A549 (cell line): ENCODE results near the gene SLC25A41. TPM values are rescaled to one million over a fixed set of nuclear protein-coding genes. Genes with fewer than 3 reads are reported as not detected.

Experiments
- ATAC-seq, 2 experiments: fragments of 200-7000 bp in 1 of 2; fragments of >200 bp in 1 of 2; cut with Nextera tagmentation in 1 of 2; cut with Tn5 transposase in 1 of 2; 3 replicates each; pipeline versions ENCODE4 v1.8.0 to v1.9.1; 2018 to 2020; ENCODE audit warnings: mild to moderate bottlenecking in 1 of 2, moderate library complexity in 1 of 2
- CTCF ChIA-PET: fragments of 300-600 bp; sonication (Branson Sonifier 250); formaldehyde crosslinking; extraction: SDS; loops from one replicate; lab custom pipeline; 2021; ENCODE audit warnings: antibody characterized with exemption, inconsistent platforms; lab: Yijun Ruan, JAX
- POLR2A ChIA-PET: fragments of 350-600 bp; formaldehyde crosslinking; extraction: SDS; loops from one replicate; lab custom pipeline; 2021; ENCODE audit warnings: antibody characterized with exemption, inconsistent platforms; lab: Yijun Ruan, JAX
- DNase-seq, 2 experiments: peaks; one replicate each; pipeline versions ENCODE4 v3.0.0 to v3.0.0-alpha.2; 2011 to 2016; ENCODE audit warnings: low read depth in 1 of 2, low spot score in 1 of 2
- FAIRE-seq: peaks from 2 replicates; lab custom pipeline; 2011; peaks lifted over from hg19 to GRCh38; lab: Jason Lieb, UNC
- H3K27ac ChIP-seq, 2 experiments: fragments of >200 bp; sonication (Bioruptor Twin); formaldehyde crosslinking; 3 replicates each; pipeline ENCODE4 v1.5.1; 2016 to 2017
- H3K4me1 ChIP-seq: fragments of >200 bp; sonication (Bioruptor Twin); formaldehyde crosslinking; 3 replicates; pipeline ENCODE4 v1.6.1; 2016
- H3K4me2 ChIP-seq: fragments of >200 bp; sonication (Bioruptor Twin); formaldehyde crosslinking; 3 replicates; pipeline ENCODE4 v1.6.1; 2016
- H3K4me3 ChIP-seq: fragments of >200 bp; sonication (Bioruptor Twin); formaldehyde crosslinking; 3 replicates; pipeline ENCODE4 v1.5.1; 2016
- H3K9me3 ChIP-seq: fragments of >200 bp; sonication (Bioruptor Twin); formaldehyde crosslinking; 3 replicates; pipeline ENCODE4 v1.6.1; 2016
- EP300 ChIP-seq, 2 experiments: fragments of >200 bp; sonication (Bioruptor Twin); formaldehyde crosslinking; IDR thresholded peaks; 2 replicates in 1 of 2; 3 replicates in 1 of 2; pipeline ENCODE4 v1.6.1; 2016 to 2017
- FOXS1 ChIP-seq: fragments of 250-450 bp; sonication (Bioruptor Pico); IDR thresholded peaks from 2 replicates; pipeline ENCODE4 v1.5.0; 2020; ENCODE audit warnings: mild to moderate bottlenecking, moderate library complexity
- JUNB ChIP-seq: fragments of >200 bp; sonication (Bioruptor Twin); formaldehyde crosslinking; IDR thresholded peaks from 2 replicates; pipeline ENCODE4 v1.6.1; 2016
- KDM1A ChIP-seq: fragments of 200-600 bp; sonication (generic); IDR thresholded peaks from 2 replicates; pipeline ENCODE4 v1.6.1; 2016; ENCODE audit warnings: low read depth, mild to moderate bottlenecking
- NPAS2 ChIP-seq: fragments of 250-450 bp; sonication (Bioruptor Pico); IDR thresholded peaks from 2 replicates; pipeline ENCODE4 v1.8.0; 2022; ENCODE audit warnings: mild to moderate bottlenecking, moderate library complexity, borderline replicate concordance
- NR3C1 ChIP-seq: fragments of >200 bp; sonication (Bioruptor Twin); formaldehyde crosslinking; IDR thresholded peaks from 3 replicates; pipeline ENCODE4 v1.6.1; 2017
- RAD21 ChIP-seq, 2 experiments: fragments of >200 bp in 1 of 2; sonication (Bioruptor Twin) in 1 of 2; formaldehyde crosslinking in 1 of 2; IDR thresholded peaks in 1 of 2; conservative IDR thresholded peaks in 1 of 2; 2 replicates in 1 of 2; 3 replicates in 1 of 2; pipeline ENCODE4 v1.6.1; 2012 to 2018; ENCODE audit warnings: inconsistent platforms in 1 of 2
- TFCP2L1 ChIP-seq: fragments of 250-450 bp; sonication (Bioruptor Pico); IDR thresholded peaks from 2 replicates; pipeline ENCODE4 v1.5.0; 2021; ENCODE audit warnings: mild to moderate bottlenecking
- WGBS: methylation state at CpG from one replicate; pipeline ENCODE4 v1.1.6; 2017; ENCODE audit errors: missing lambda C conversion rate; 5-methylcytosine and 5-hydroxymethylcytosine counted together
- polyA plus RNA-seq, 4 experiments: library from polyadenylated mRNA; depleted of rRNA in 3 of 4; stranded (reverse); fragments of >200 nt; fragmentation: RNase III in 1 of 4; extraction: RNeasy Plus Mini Kit Qiagen cat#74134 plus additional on column Dnase treatment in 1 of 4; gene quantifications; 2 replicates in 3 of 4; 3 replicates in 1 of 4; pipeline ENCODE4 v1.2.3, GENCODE V29; 2011 to 2017
- small RNA-seq, 6 experiments: library from RNA; depleted of rRNA; stranded (forward); fragments of <200 nt; gene quantifications; one replicate each; pipeline ENCODE3, GENCODE V24; 2012
- TF ChIP-seq, protein P1 (sequence below): fragments of 150-350 bp; IDR thresholded peaks from 2 replicates; pipeline ENCODE4 v1.6.1; 2014; ENCODE audit warnings: low read depth, mild to moderate bottlenecking, low read length
- TF ChIP-seq, protein P2 (sequence below): fragments of >200 bp; sonication (Bioruptor Twin); formaldehyde crosslinking; IDR thresholded peaks from 3 replicates; pipeline ENCODE4 v1.5.1; 2016
- TF ChIP-seq, protein P3 (sequence below): fragments of 200-600 bp; sonication (generic); IDR thresholded peaks from 2 replicates; pipeline ENCODE4 v1.6.1; 2016; ENCODE audit warnings: antibody characterized with exemption, mild to moderate bottlenecking, moderate library complexity
- TF ChIP-seq, protein P4 (sequence below): IDR thresholded peaks from 2 replicates; pipeline ENCODE4 v1.6.1; 2012; ENCODE audit warnings: low read depth, borderline replicate concordance

SLC25A41 gene
- polyA plus RNA-seq, 2 of the 4 experiments (the other 2 are of a cell fraction) = 0.09 to 0.26 TPM

DNA sequence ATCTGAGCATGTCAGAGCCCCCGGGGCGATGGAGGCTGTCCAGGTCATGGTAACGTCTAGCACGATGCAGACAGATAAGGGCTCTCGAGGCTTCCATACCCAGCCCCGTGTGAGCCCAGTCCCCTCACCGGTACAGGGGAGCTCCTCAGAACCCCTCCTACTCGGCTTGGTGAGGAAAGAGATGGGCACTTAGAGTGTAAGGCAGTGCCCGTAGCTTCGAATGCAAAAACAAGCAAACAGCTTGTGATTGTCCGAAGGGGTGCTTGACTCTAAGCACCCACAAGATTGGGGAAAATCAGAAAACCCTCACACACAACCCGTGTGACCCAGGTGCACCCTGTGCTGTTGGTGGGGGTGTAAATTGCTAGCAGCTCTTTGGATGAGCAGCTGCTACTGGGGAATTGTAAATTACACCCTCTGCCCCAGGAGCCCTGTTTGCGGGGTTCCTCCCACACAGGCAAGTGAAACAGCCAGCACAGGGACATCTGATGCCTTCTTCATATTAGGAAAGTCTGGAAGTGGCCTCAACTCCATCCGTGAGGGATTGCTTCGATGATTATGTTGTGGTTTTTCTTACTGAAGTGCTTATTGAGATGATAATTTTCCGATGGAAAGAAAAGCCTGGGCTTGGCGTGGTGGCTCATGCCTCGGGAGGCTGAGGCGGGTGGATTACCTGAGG lies 56.9 kb downstream of the SLC25A41 start:
- no peak overlapping the region for H3K4me3 ChIP-seq
- no peaks in the 10 kb centered on the region for H3K9me3 ChIP-seq
- WGBS = 70% methylated on average over 12 of the region's 19 CpGs
- H3K27ac ChIP-seq = no peak overlapping the region
- H3K4me2 ChIP-seq = no peak overlapping the region
- peaks cover 7% of the 10 kb centered on the region; the same call in 2 of the 3 replicates for H3K4me1 ChIP-seq
- no peak for DNase-seq
- ATAC-seq = no peak
- TF ChIP-seq FOXS1 (CRISPR knock-in tag) = no peak
- no peak for TF ChIP-seq KDM1A
- no peak for TF ChIP-seq NR3C1
- TF ChIP-seq TFCP2L1 (CRISPR knock-in tag) = no peak
- TF ChIP-seq RAD21 (conservative IDR thresholded peaks at IDR 0.05 in 1 of 2, IDR thresholded peaks at IDR 0.05 in 1 of 2) = no peak
- TF ChIP-seq, protein P1, sequence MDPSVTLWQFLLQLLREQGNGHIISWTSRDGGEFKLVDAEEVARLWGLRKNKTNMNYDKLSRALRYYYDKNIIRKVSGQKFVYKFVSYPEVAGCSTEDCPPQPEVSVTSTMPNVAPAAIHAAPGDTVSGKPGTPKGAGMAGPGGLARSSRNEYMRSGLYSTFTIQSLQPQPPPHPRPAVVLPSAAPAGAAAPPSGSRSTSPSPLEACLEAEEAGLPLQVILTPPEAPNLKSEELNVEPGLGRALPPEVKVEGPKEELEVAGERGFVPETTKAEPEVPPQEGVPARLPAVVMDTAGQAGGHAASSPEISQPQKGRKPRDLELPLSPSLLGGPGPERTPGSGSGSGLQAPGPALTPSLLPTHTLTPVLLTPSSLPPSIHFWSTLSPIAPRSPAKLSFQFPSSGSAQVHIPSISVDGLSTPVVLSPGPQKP = no peak
- TF ChIP-seq, protein P2, sequence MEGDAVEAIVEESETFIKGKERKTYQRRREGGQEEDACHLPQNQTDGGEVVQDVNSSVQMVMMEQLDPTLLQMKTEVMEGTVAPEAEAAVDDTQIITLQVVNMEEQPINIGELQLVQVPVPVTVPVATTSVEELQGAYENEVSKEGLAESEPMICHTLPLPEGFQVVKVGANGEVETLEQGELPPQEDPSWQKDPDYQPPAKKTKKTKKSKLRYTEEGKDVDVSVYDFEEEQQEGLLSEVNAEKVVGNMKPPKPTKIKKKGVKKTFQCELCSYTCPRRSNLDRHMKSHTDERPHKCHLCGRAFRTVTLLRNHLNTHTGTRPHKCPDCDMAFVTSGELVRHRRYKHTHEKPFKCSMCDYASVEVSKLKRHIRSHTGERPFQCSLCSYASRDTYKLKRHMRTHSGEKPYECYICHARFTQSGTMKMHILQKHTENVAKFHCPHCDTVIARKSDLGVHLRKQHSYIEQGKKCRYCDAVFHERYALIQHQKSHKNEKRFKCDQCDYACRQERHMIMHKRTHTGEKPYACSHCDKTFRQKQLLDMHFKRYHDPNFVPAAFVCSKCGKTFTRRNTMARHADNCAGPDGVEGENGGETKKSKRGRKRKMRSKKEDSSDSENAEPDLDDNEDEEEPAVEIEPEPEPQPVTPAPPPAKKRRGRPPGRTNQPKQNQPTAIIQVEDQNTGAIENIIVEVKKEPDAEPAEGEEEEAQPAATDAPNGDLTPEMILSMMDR = no peak
- no peak for TF ChIP-seq NPAS2 (CRISPR knock-in tag)
- TF ChIP-seq JUNB = no peak
- no peak for TF ChIP-seq EP300 (IDR thresholded peaks at IDR 0.05)
- TF ChIP-seq, protein P3, sequence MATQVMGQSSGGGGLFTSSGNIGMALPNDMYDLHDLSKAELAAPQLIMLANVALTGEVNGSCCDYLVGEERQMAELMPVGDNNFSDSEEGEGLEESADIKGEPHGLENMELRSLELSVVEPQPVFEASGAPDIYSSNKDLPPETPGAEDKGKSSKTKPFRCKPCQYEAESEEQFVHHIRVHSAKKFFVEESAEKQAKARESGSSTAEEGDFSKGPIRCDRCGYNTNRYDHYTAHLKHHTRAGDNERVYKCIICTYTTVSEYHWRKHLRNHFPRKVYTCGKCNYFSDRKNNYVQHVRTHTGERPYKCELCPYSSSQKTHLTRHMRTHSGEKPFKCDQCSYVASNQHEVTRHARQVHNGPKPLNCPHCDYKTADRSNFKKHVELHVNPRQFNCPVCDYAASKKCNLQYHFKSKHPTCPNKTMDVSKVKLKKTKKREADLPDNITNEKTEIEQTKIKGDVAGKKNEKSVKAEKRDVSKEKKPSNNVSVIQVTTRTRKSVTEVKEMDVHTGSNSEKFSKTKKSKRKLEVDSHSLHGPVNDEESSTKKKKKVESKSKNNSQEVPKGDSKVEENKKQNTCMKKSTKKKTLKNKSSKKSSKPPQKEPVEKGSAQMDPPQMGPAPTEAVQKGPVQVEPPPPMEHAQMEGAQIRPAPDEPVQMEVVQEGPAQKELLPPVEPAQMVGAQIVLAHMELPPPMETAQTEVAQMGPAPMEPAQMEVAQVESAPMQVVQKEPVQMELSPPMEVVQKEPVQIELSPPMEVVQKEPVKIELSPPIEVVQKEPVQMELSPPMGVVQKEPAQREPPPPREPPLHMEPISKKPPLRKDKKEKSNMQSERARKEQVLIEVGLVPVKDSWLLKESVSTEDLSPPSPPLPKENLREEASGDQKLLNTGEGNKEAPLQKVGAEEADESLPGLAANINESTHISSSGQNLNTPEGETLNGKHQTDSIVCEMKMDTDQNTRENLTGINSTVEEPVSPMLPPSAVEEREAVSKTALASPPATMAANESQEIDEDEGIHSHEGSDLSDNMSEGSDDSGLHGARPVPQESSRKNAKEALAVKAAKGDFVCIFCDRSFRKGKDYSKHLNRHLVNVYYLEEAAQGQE = no peak
- TF ChIP-seq, protein P4, sequence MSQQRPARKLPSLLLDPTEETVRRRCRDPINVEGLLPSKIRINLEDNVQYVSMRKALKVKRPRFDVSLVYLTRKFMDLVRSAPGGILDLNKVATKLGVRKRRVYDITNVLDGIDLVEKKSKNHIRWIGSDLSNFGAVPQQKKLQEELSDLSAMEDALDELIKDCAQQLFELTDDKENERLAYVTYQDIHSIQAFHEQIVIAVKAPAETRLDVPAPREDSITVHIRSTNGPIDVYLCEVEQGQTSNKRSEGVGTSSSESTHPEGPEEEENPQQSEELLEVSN = no peak
- TF ChIP-seq, all 56 proteins: peak for 0
- no peak for FAIRE-seq
- CTCF ChIA-PET = no interaction called here
- POLR2A ChIA-PET = no interaction called here

Small RNAs within 50 kb of the gene (small RNA-seq; reads per million reads assigned to genes)
- gene MIR6790 = 0 to 0.39 (median 0) reads per million in 6 experiments
- gene MIR6885 = 0 reads per million in 6 experiments

Other genes with a start within 250 kb of the SLC25A41 start
- 6.3 and 7.4 TPM in 2 replicates for gene MLLT1, start 153.8 kb downstream of the SLC25A41 start, polyA plus RNA-seq (2011; rRNA removed)
- 14.6 to 18.6 TPM (median 17.5 TPM) in 3 replicates for gene MLLT1, start 153.8 kb downstream of the SLC25A41 start, polyA plus RNA-seq (2017; fragmentation: RNase III; extraction: RNeasy Plus Mini Kit Qiagen cat#74134 plus additional on column Dnase treatment)
- gene ACER1, start 100.2 kb downstream of the SLC25A41 start, polyA plus RNA-seq (2011; rRNA removed) = not detected in 2 replicates
- gene ACER1, start 100.2 kb downstream of the SLC25A41 start, polyA plus RNA-seq (2017; fragmentation: RNase III; extraction: RNeasy Plus Mini Kit Qiagen cat#74134 plus additional on column Dnase treatment) = not detected in 3 replicates
- gene CLPP, start 72.2 kb downstream of the SLC25A41 start, polyA plus RNA-seq (2011; rRNA removed) = 28.2 and 35.2 TPM in 2 replicates
- 45.2 to 51.8 TPM (median 49.9 TPM) in 3 replicates for gene CLPP, start 72.2 kb downstream of the SLC25A41 start, polyA plus RNA-seq (2017; fragmentation: RNase III; extraction: RNeasy Plus Mini Kit Qiagen cat#74134 plus additional on column Dnase treatment)
- gene ALKBH7, start 61.0 kb downstream of the SLC25A41 start, polyA plus RNA-seq (2011; rRNA removed) = 9.9 and 10.2 TPM in 2 replicates
- 14.9 to 18.1 TPM (median 18.1 TPM) in 3 replicates for gene ALKBH7, start 61.0 kb downstream of the SLC25A41 start, polyA plus RNA-seq (2017; fragmentation: RNase III; extraction: RNeasy Plus Mini Kit Qiagen cat#74134 plus additional on column Dnase treatment)
- 0.34 and 0.62 TPM in 2 replicates for gene PSPN, start 57.8 kb downstream of the SLC25A41 start, polyA plus RNA-seq (2011; rRNA removed)
- 0.71 to 0.75 TPM (median 0.71 TPM) in 3 replicates for gene PSPN, start 57.8 kb downstream of the SLC25A41 start, polyA plus RNA-seq (2017; fragmentation: RNase III; extraction: RNeasy Plus Mini Kit Qiagen cat#74134 plus additional on column Dnase treatment)
- 32.1 and 39.0 TPM in 2 replicates for gene GTF2F1, start 40.6 kb downstream of the SLC25A41 start, polyA plus RNA-seq (2011; rRNA removed)
- 75.0 to 76.8 TPM (median 75.3 TPM) in 3 replicates for gene GTF2F1, start 40.6 kb downstream of the SLC25A41 start, polyA plus RNA-seq (2017; fragmentation: RNase III; extraction: RNeasy Plus Mini Kit Qiagen cat#74134 plus additional on column Dnase treatment)
- 45.6 and 54.3 TPM in 2 replicates for gene KHSRP, start 9.0 kb downstream of the SLC25A41 start, polyA plus RNA-seq (2011; rRNA removed)
- 177 to 192 TPM (median 183 TPM) in 3 replicates for gene KHSRP, start 9.0 kb downstream of the SLC25A41 start, polyA plus RNA-seq (2017; fragmentation: RNase III; extraction: RNeasy Plus Mini Kit Qiagen cat#74134 plus additional on column Dnase treatment)
- 3.3 and 7.3 TPM in 2 replicates for gene SLC25A23, start 26.0 kb upstream of the SLC25A41 start, polyA plus RNA-seq (2011; rRNA removed)
- gene SLC25A23, start 26.0 kb upstream of the SLC25A41 start, polyA plus RNA-seq (2017; fragmentation: RNase III; extraction: RNeasy Plus Mini Kit Qiagen cat#74134 plus additional on column Dnase treatment) = 15.5 to 18.6 TPM (median 18.2 TPM) in 3 replicates
- gene CRB3, start 30.5 kb upstream of the SLC25A41 start, polyA plus RNA-seq (2011; rRNA removed) = 1.9 TPM in 2 replicates
- 4.2 to 5.7 TPM (median 4.5 TPM) in 3 replicates for gene CRB3, start 30.5 kb upstream of the SLC25A41 start, polyA plus RNA-seq (2017; fragmentation: RNase III; extraction: RNeasy Plus Mini Kit Qiagen cat#74134 plus additional on column Dnase treatment)
- gene DENND1C, start 48.0 kb upstream of the SLC25A41 start, polyA plus RNA-seq (2011; rRNA removed) = 0.26 and 0.30 TPM in 2 replicates
- gene DENND1C, start 48.0 kb upstream of the SLC25A41 start, polyA plus RNA-seq (2017; fragmentation: RNase III; extraction: RNeasy Plus Mini Kit Qiagen cat#74134 plus additional on column Dnase treatment) = 0.22 to 0.32 TPM (median 0.28 TPM) in 3 replicates
- 2.2 and 2.5 TPM in 2 replicates for gene TUBB4A, start 68.5 kb upstream of the SLC25A41 start, polyA plus RNA-seq (2011; rRNA removed)
- 15.4 to 17.6 TPM (median 17.5 TPM) in 3 replicates for gene TUBB4A, start 68.5 kb upstream of the SLC25A41 start, polyA plus RNA-seq (2017; fragmentation: RNase III; extraction: RNeasy Plus Mini Kit Qiagen cat#74134 plus additional on column Dnase treatment)
- gene TNFSF9, start 97.3 kb upstream of the SLC25A41 start, polyA plus RNA-seq (2011; rRNA removed) = 5.4 and 6.3 TPM in 2 replicates
- 11.1 to 16.7 TPM (median 15.9 TPM) in 3 replicates for gene TNFSF9, start 97.3 kb upstream of the SLC25A41 start, polyA plus RNA-seq (2017; fragmentation: RNase III; extraction: RNeasy Plus Mini Kit Qiagen cat#74134 plus additional on column Dnase treatment)
- 7.7 and 10.0 TPM in 2 replicates for gene CD70, start 157.4 kb upstream of the SLC25A41 start, polyA plus RNA-seq (2011; rRNA removed)
- gene CD70, start 157.4 kb upstream of the SLC25A41 start, polyA plus RNA-seq (2017; fragmentation: RNase III; extraction: RNeasy Plus Mini Kit Qiagen cat#74134 plus additional on column Dnase treatment) = 25.0 to 43.3 TPM (median 35.7 TPM) in 3 replicates
- gene TNFSF14, start 236.4 kb upstream of the SLC25A41 start, polyA plus RNA-seq (2011; rRNA removed) = 0.12 and 0.25 TPM in 2 replicates
- gene TNFSF14, start 236.4 kb upstream of the SLC25A41 start, polyA plus RNA-seq (2017; fragmentation: RNase III; extraction: RNeasy Plus Mini Kit Qiagen cat#74134 plus additional on column Dnase treatment) = 0.40 to 0.49 TPM (median 0.46 TPM) in 3 replicates